ENCODE results near the gene ME1.

- TF ChIP-seq EZH2 (IDR thresholded peaks at IDR 0.05; ENCODE audit: insufficient read depth, poor library complexity, severe bottlenecking) (no peak), EZH2phosphoT487 (IDR thresholded peaks at IDR 0.05; ENCODE audit: insufficient read depth, low read depth) (no peak)
Observed at GRCh38 chr6:83221889-83222479, 208.9 kb downstream of the ME1 start.

Measured in GM23248 (cell line).